Mesenchymal stem cell (in vitro differentiated cells and primary cell): ENCODE results near the gene ANKRD2.

Source experiments
- DNase-seq: peaks from one replicate; pipeline ENCODE4 v3.0.0-alpha.2; 2013
- H2AFZ ChIP-seq: one replicate; pipeline ENCODE4 v1.6.1; 2013; ENCODE audit warnings: low read depth, mild to moderate bottlenecking, control low read depth, inconsistent platforms, low read length, moderate library complexity
- H2AK5ac ChIP-seq: 2 replicates; pipeline ENCODE4 v1.6.1; 2013; ENCODE audit warnings: low read length, moderate library complexity, mild to moderate bottlenecking, inconsistent platforms; ENCODE audit not compliant: severe bottlenecking
- H2BK120ac ChIP-seq: one replicate; pipeline ENCODE4 v1.6.1; 2013; ENCODE audit warnings: low read depth, mild to moderate bottlenecking, inconsistent platforms, low read length, moderate library complexity
- H2BK12ac ChIP-seq, 2 experiments: one replicate each; pipeline ENCODE4 v1.6.1; 2013; ENCODE audit warnings: inconsistent platforms in 2 of 2, low read length in 2 of 2, mild to moderate bottlenecking in 2 of 2, moderate library complexity in 2 of 2, control low read depth in 1 of 2
- H2BK15ac ChIP-seq: one replicate; pipeline ENCODE4 v1.6.1; 2013; ENCODE audit warnings: mild to moderate bottlenecking, low read depth, inconsistent platforms; ENCODE audit not compliant: poor library complexity, severe bottlenecking
- H2BK5ac ChIP-seq: 2 replicates; pipeline ENCODE4 v1.6.1; 2013; ENCODE audit warnings: low read depth, mild to moderate bottlenecking, low read length, control low read depth, inconsistent platforms; ENCODE audit not compliant: poor library complexity, severe bottlenecking
- H3K14ac ChIP-seq, 2 experiments: one replicate each; pipeline ENCODE4 v1.6.1; 2013; ENCODE audit warnings: inconsistent platforms in 2 of 2, low read length in 2 of 2, control low read depth in 1 of 2, mild to moderate bottlenecking in 1 of 2, moderate library complexity in 1 of 2
- H3K18ac ChIP-seq, 2 experiments: one replicate each; pipeline ENCODE4 v1.6.1; 2013; ENCODE audit warnings: inconsistent platforms in 2 of 2, low read length in 2 of 2, control low read depth in 1 of 2, low read depth in 1 of 2, mild to moderate bottlenecking in 1 of 2
- H3K23ac ChIP-seq, 2 experiments: one replicate each; pipeline ENCODE4 v1.6.1; 2013; ENCODE audit warnings: inconsistent platforms in 2 of 2, low read length in 2 of 2, mild to moderate bottlenecking in 2 of 2, moderate library complexity in 2 of 2, control low read depth in 1 of 2
- H3K27ac ChIP-seq: 2 replicates; pipeline ENCODE4 v1.5.1; 2013; ENCODE audit warnings: mild to moderate bottlenecking, moderate library complexity, low read length, control low read depth, inconsistent platforms; ENCODE audit not compliant: poor library complexity, severe bottlenecking
- H3K27me3 ChIP-seq, 2 experiments: 2 replicates each; pipeline versions ENCODE4 v1.6.1 to v1.7.0; 2013; ENCODE audit warnings: low read length in 2 of 2, mild to moderate bottlenecking in 2 of 2, moderate library complexity in 2 of 2, control low read depth in 1 of 2, inconsistent platforms in 1 of 2; ENCODE audit not compliant: control insufficient read depth in 1 of 2, insufficient read depth in 1 of 2
- H3K36me3 ChIP-seq, 2 experiments: 2 replicates each; pipeline versions ENCODE4 v1.6.1 to v1.7.0; 2013; ENCODE audit warnings: low read length in 2 of 2, control low read depth in 1 of 2, inconsistent platforms in 1 of 2, low read depth in 1 of 2, mild to moderate bottlenecking in 1 of 2; ENCODE audit not compliant: insufficient read depth in 2 of 2, control insufficient read depth in 1 of 2
- H3K4ac ChIP-seq, 2 experiments: one replicate each; pipeline ENCODE4 v1.6.1; 2013; ENCODE audit warnings: inconsistent platforms in 2 of 2, low read length in 2 of 2, mild to moderate bottlenecking in 2 of 2, moderate library complexity in 2 of 2, control low read depth in 1 of 2, low read depth in 1 of 2
- H3K4me1 ChIP-seq: 2 replicates; pipeline ENCODE4 v1.6.1; 2013; ENCODE audit warnings: low read depth, low read length, control low read depth; ENCODE audit not compliant: control insufficient read depth, insufficient read depth
- H3K4me2 ChIP-seq: 2 replicates; pipeline ENCODE4 v1.6.1; 2013; ENCODE audit warnings: low read length, mild to moderate bottlenecking, inconsistent platforms; ENCODE audit not compliant: poor library complexity, severe bottlenecking
- H3K4me3 ChIP-seq, 2 experiments: 2 replicates each; pipeline versions ENCODE4 v1.5.1 to v1.7.0; 2013; ENCODE audit warnings: low read length in 2 of 2, mild to moderate bottlenecking in 2 of 2, control low read depth in 1 of 2, low read depth in 1 of 2; ENCODE audit not compliant: insufficient read depth in 1 of 2
- H3K79me1 ChIP-seq: replicated peaks from 2 replicates; pipeline ENCODE4 v1.6.1; 2013; ENCODE audit warnings: mild to moderate bottlenecking, control low read depth, low read length, inconsistent platforms; ENCODE audit not compliant: poor library complexity, severe bottlenecking
- H3K9ac ChIP-seq: 2 replicates; pipeline ENCODE4 v1.7.0; 2013; ENCODE audit warnings: mild to moderate bottlenecking, low read length, moderate library complexity
- H3K9me3 ChIP-seq: 2 replicates; pipeline ENCODE4 v1.7.0; 2013; ENCODE audit warnings: mild to moderate bottlenecking, low read length; ENCODE audit not compliant: control insufficient read depth
- H4K8ac ChIP-seq: one replicate; pipeline ENCODE4 v1.6.1; 2013; ENCODE audit warnings: inconsistent platforms, mild to moderate bottlenecking, low read length, moderate library complexity
- H4K91ac ChIP-seq: one replicate; pipeline ENCODE4 v1.6.1; 2013; ENCODE audit warnings: mild to moderate bottlenecking, low read length, inconsistent platforms
- WGBS: methylation state at CpG from one replicate; pipeline ENCODE4 v1.1.7; 2013; ENCODE audit warnings: mixed read lengths; 5-methylcytosine and 5-hydroxymethylcytosine counted together

ANKRD2 gene

GRCh38 chr10:97570146-97570788 is 2.3 kb upstream of the ANKRD2 start:
- no peak overlapping the region for H2BK5ac ChIP-seq
- H3K79me1 ChIP-seq, result peaks cover 15% of the 10 kb centered on the region
- no peak overlapping the region for H3K4me2 ChIP-seq
- H3K4me1 ChIP-seq, result peaks cover 48% of the 10 kb centered on the region
- no peaks in the 10 kb centered on the region for H3K9me3 ChIP-seq
- H3K9ac ChIP-seq, result no peak overlapping the region
- no peaks in the 10 kb centered on the region for H3K27me3 ChIP-seq
- no peak overlapping the region for H3K23ac ChIP-seq
- peak overlapping the region; percentile 73 for H3K27ac ChIP-seq
- H2BK12ac ChIP-seq, result no peak overlapping the region
- H2AFZ ChIP-seq, result no peak overlapping the region
- no peak overlapping the region for H3K14ac ChIP-seq
- no peak overlapping the region for H3K4me3 ChIP-seq
- no peak for DNase-seq
- peaks cover 32 to 42% of the 10 kb centered on the region in 2 experiments for H3K36me3 ChIP-seq
- no peak overlapping the region for H2BK120ac ChIP-seq
- peak overlapping the region; percentile 81 for H2AK5ac ChIP-seq
- no peak overlapping the region for H2BK15ac ChIP-seq
- H3K4ac ChIP-seq, result no peak overlapping the region
- no peak overlapping the region for H3K18ac ChIP-seq
- 97% methylated on average over 33 of the region's 33 CpGs for WGBS
- no peak overlapping the region for H4K91ac ChIP-seq
- H4K8ac ChIP-seq, result no peak overlapping the region

- H2BK120ac ChIP-seq, result no peak overlapping the region
- H3K27me3 ChIP-seq, result no peaks in the 10 kb centered on the region
- H3K36me3 ChIP-seq, result peaks cover 32 to 42% of the 10 kb centered on the region in 2 experiments
- H3K9me3 ChIP-seq, result no peaks in the 10 kb centered on the region
- no peak overlapping the region for H3K23ac ChIP-seq
- H4K8ac ChIP-seq, result no peak overlapping the region
- no peak overlapping the region for H3K4me3 ChIP-seq
- 95% methylated on average over 5 of the region's 5 CpGs for WGBS
- no peak overlapping the region for H3K4me2 ChIP-seq
- H3K79me1 ChIP-seq, result peaks cover 15% of the 10 kb centered on the region
- H3K27ac ChIP-seq, result peak overlapping the region; percentile 73
- H2AFZ ChIP-seq, result no peak overlapping the region
- H2BK15ac ChIP-seq, result no peak overlapping the region
- DNase-seq, result no peak
- peak overlapping the region; percentile 82 for H2AK5ac ChIP-seq
- no peak overlapping the region for H2BK12ac ChIP-seq
- peak overlapping the region; percentile 48 for H2BK5ac ChIP-seq
- H4K91ac ChIP-seq, result no peak overlapping the region
- no peak overlapping the region for H3K9ac ChIP-seq
- peaks cover 52% of the 10 kb centered on the region for H3K4me1 ChIP-seq
- no peak overlapping the region for H3K4ac ChIP-seq
- H3K14ac ChIP-seq, result no peak overlapping the region
- no peak overlapping the region for H3K18ac ChIP-seq
These were observed 1.6 kb upstream of the ANKRD2 start for GRCh38 chr10:97570789-97571471.

GRCh38 chr10:97571622-97572021 is 957 bp upstream of the ANKRD2 start:
- H3K4me2 ChIP-seq, result no peak overlapping the region
- H2BK120ac ChIP-seq, result no peak overlapping the region
- peak overlapping the region; percentile 82 for H2AK5ac ChIP-seq
- no peak overlapping the region for H2BK15ac ChIP-seq
- H3K18ac ChIP-seq, result no peak overlapping the region
- H2BK5ac ChIP-seq, result peak overlapping the region; percentile 2
- H3K36me3 ChIP-seq, result peaks cover 32 to 42% of the 10 kb centered on the region in 2 experiments
- H2BK12ac ChIP-seq, result no peak overlapping the region
- no peaks in the 10 kb centered on the region for H3K27me3 ChIP-seq
- no peaks in the 10 kb centered on the region for H3K9me3 ChIP-seq
- H3K14ac ChIP-seq, result no peak overlapping the region
- no peak overlapping the region for H4K91ac ChIP-seq
- no peak for DNase-seq
- 90% methylated on average over 3 of the region's 3 CpGs for WGBS
- H2AFZ ChIP-seq, result no peak overlapping the region
- H3K4me3 ChIP-seq, result no peak overlapping the region
- H3K4me1 ChIP-seq, result peaks cover 54% of the 10 kb centered on the region
- peaks cover 11% of the 10 kb centered on the region for H3K79me1 ChIP-seq
- no peak overlapping the region for H3K23ac ChIP-seq
- H4K8ac ChIP-seq, result no peak overlapping the region
- no peak overlapping the region for H3K4ac ChIP-seq
- peak overlapping the region; percentile 73 for H3K27ac ChIP-seq
- peak overlapping the region; percentile 27 for H3K9ac ChIP-seq

- WGBS, result 97% methylated on average over 2 of the region's 2 CpGs
- no peaks in the 10 kb centered on the region for H3K27me3 ChIP-seq
These were observed 442 bp downstream of the ANKRD2 start for GRCh38 chr10:97573021-97573420.

More at GRCh38 chr10:97573021-97573420, 442 bp downstream of the ANKRD2 start:
- no peak overlapping the region for H3K9ac ChIP-seq
- H3K14ac ChIP-seq, result no peak overlapping the region
- no peak overlapping the region for H3K4me2 ChIP-seq
- no peak overlapping the region for H2BK120ac ChIP-seq
- peak; percentile 31 for DNase-seq
- H2BK15ac ChIP-seq, result no peak overlapping the region
- no peak overlapping the region for H3K4ac ChIP-seq
- H3K23ac ChIP-seq, result no peak overlapping the region
- no peak overlapping the region for H4K91ac ChIP-seq
- no peak overlapping the region for H4K8ac ChIP-seq
- H3K4me3 ChIP-seq, result no peak overlapping the region
- H3K4me1 ChIP-seq, result peaks cover 53% of the 10 kb centered on the region
- H3K18ac ChIP-seq, result no peak overlapping the region
- H2AK5ac ChIP-seq, result peak overlapping the region; percentile 88
- no peak overlapping the region for H2BK12ac ChIP-seq
- peak overlapping the region; percentile 73 for H3K27ac ChIP-seq
- peaks cover 29 to 39% of the 10 kb centered on the region in 2 experiments for H3K36me3 ChIP-seq
- H3K79me1 ChIP-seq, result peaks cover 5% of the 10 kb centered on the region
- no peaks in the 10 kb centered on the region for H3K9me3 ChIP-seq
- no peak overlapping the region for H2AFZ ChIP-seq
- peak overlapping the region; percentile 66 for H2BK5ac ChIP-seq
